ENCODE data around the gene RAB42. TPM values are rescaled to one million over a fixed set of nuclear protein-coding genes. Genes with fewer than 3 reads are reported as not detected.

Gene RAB42
- total RNA-seq, 2 donors from 2014 or later, result not detected

Other genes starting within 250 kb of the RAB42 start
- gene PHACTR4, start 222.5 kb upstream of the RAB42 start, total RNA-seq, result 10 to 100 TPM; 25.6 to 29.3 TPM
- gene RCC1, start 86.2 kb upstream of the RAB42 start, total RNA-seq, result 100 to 1,000 TPM in 1 of 2 donors, 10 to 100 TPM in 1; 58.6 to 116 TPM
- 10 to 100 TPM; 58.9 to 95.8 TPM for gene TRNAU1AP, start 39.2 kb upstream of the RAB42 start, total RNA-seq
- 10 to 100 TPM; 15.0 to 28.4 TPM for gene TAF12, start 50.8 kb downstream of the RAB42 start, total RNA-seq
- not detected for gene RNU11, start 56.3 kb downstream of the RAB42 start, total RNA-seq
- gene GMEB1, start 76.5 kb downstream of the RAB42 start, total RNA-seq, result 10 to 100 TPM; 27.4 to 33.1 TPM
- gene YTHDF2, start 144.7 kb downstream of the RAB42 start, total RNA-seq, result 10 to 100 TPM; 60.1 to 74.9 TPM
- gene OPRD1, start 219.9 kb downstream of the RAB42 start, total RNA-seq, result not detected

All from activated T-helper 17 cell treated with anti-CD3 and anti-CD28 coated beads, Interleukin-2, amount 50 U/mL, for 72 hours (primary cell).